Omental fat pad (tissue), 4 donors: ENCODE data around the gene ASCC3. TPM values are rescaled to one million over a fixed set of nuclear protein-coding genes. Genes with fewer than 3 reads are reported as not detected.

ENCODE experiments used
- ATAC-seq: fragments of 150-250 bp; one replicate; pipeline ENCODE4 v1.9.1; 2016; ENCODE audit warnings: mild to moderate bottlenecking, moderate library complexity; ENCODE audit not compliant: low FRiP score
- DNase-seq: peaks from one replicate; pipeline ENCODE4 v3.0.0-alpha.2; 2019; ENCODE audit warnings: low spot score
- total RNA-seq, 4 donors: library from RNA; depleted of rRNA; stranded (reverse); fragments of >200 nt; gene quantifications; one replicate each; pipeline ENCODE4 v1.1.0, GENCODE V29; 2016
- TF ChIP-seq, protein P1 (sequence below), 3 donors: fragments of 450-650 bp; IDR thresholded peaks; one replicate each; pipeline ENCODE4 v1.5.1; 2016 to 2017; ENCODE audit warnings: antibody characterized with exemption in 3 of 3, mild to moderate bottlenecking in 3 of 3, moderate library complexity in 2 of 3

Gene ASCC3
- total RNA-seq, 4 donors from 2014 or later, result 20.1 to 44.8 (median 25.9) TPM

- TF ChIP-seq, protein P1, sequence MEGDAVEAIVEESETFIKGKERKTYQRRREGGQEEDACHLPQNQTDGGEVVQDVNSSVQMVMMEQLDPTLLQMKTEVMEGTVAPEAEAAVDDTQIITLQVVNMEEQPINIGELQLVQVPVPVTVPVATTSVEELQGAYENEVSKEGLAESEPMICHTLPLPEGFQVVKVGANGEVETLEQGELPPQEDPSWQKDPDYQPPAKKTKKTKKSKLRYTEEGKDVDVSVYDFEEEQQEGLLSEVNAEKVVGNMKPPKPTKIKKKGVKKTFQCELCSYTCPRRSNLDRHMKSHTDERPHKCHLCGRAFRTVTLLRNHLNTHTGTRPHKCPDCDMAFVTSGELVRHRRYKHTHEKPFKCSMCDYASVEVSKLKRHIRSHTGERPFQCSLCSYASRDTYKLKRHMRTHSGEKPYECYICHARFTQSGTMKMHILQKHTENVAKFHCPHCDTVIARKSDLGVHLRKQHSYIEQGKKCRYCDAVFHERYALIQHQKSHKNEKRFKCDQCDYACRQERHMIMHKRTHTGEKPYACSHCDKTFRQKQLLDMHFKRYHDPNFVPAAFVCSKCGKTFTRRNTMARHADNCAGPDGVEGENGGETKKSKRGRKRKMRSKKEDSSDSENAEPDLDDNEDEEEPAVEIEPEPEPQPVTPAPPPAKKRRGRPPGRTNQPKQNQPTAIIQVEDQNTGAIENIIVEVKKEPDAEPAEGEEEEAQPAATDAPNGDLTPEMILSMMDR (IDR thresholded peaks at IDR 0.05), result no peak
- no peak for ATAC-seq
- DNase-seq, result no peak
Observed at GRCh38 chr6:100554228-100554627, 326.9 kb downstream of the ASCC3 start.

DNA sequence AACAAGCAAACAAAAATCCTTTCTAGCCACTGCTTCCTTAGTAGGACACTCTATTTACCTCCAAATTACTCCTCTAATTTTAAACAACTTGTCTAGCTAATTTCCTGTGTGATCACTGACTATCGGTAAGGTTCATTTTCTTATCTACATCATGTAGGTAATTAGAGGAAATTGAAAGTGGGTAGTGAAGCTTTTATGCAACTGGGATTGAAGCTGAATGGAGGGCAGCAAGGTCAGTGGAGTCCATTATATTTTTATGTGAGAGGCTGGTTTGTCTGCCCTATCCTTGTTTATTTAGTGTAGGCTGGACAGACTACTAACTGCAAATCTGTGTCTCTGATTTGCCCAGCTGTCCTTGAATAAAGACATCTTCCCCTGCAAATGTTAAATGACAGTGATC is 327.9 kb downstream of the ASCC3 start:
- no peak for ATAC-seq
- DNase-seq, result no peak
- TF ChIP-seq, protein P1 (IDR thresholded peaks at IDR 0.05), result no peak

GRCh38 chr6:100549406-100550167 is 331.5 kb downstream of the ASCC3 start:
- no peak for DNase-seq
- TF ChIP-seq, protein P1 (IDR thresholded peaks at IDR 0.05), result no peak

GRCh38 chr6:100538086-100538485 is 343.0 kb downstream of the ASCC3 start:
- DNase-seq (no peak), ATAC-seq (no peak)
- TF ChIP-seq, protein P1 (IDR thresholded peaks at IDR 0.05), result no peak

More at GRCh38 chr6:100549406-100550167, 331.5 kb downstream of the ASCC3 start:
- ATAC-seq, result no peak

DNA sequence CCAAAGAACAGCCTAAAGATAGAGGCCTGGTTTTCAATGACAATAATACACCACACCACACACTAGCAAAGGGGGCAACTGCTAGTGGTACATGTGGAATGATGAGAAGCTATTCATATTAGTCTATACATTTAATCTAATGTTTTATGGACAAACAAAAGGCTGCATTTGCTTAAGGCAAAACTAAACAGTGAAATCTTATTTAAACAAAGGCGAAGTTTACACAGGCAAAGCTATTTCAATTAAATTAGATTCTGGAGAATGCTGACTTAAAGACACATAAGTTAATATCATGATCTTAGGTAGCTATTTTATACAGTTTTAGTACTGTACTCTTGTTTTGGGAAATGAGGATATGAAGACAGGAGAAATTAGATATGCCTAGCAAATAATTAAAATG is 362.5 kb downstream of the ASCC3 start:
- no peak for ATAC-seq
- TF ChIP-seq, protein P1 (IDR thresholded peaks at IDR 0.05), result no peak
- no peak for DNase-seq

DNA sequence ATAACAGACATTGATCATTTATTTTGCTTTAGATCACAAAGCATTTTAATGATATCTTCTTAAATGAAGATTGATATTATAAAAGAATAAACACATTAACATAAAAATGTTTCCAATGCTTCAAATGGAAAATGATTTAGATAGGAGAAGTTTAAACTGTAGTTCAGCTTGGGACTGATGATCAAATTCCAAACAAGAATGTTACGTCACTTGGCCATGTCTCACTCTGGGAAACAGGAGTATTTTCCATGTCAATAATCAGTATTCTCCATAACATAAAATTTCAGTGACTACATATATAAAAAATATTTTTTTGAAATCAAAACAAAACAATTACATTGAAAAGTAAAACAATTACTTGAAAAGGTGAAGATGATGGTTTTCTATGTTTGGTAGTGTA is 363.5 kb downstream of the ASCC3 start:
- DNase-seq (no peak), ATAC-seq (no peak)
- TF ChIP-seq, protein P1 (IDR thresholded peaks at IDR 0.05), result no peak

DNA sequence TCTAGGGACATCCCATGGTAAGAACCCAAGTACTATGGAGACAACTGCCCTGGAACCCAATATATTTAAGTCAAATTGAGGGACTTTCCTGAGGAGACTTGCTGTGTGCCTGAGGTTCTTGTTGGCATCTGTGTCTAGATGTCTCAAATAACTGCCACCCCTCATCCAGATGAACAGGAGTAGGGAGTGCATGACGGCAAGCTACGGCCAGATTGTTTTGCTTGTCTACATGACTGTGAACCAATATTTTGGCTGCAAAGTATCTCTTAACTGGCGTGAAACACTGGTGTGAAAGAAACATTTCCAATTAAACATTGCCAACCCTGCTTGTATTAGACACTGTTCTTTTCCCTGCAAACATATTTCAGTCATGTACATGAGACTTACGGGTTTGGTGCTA is 364.0 kb downstream of the ASCC3 start:
- no peak for DNase-seq
- TF ChIP-seq, protein P1 (IDR thresholded peaks at IDR 0.05), result no peak
- ATAC-seq, result no peak
